ES-I3 (cell line): ENCODE measurements around the gene SSX7.
"Not testable (repeated sequence)": the region's sequence is repeated elsewhere in the genome, so short reads cannot be mapped to it uniquely, and the experiment has no call there.

Source experiments
- H3K36me3 ChIP-seq: 2 replicates; pipeline ENCODE4 v1.6.1; 2013; ENCODE audit warnings: mild to moderate bottlenecking, low read length, control low read depth, moderate library complexity; ENCODE audit not compliant: insufficient read depth
- H3K4me1 ChIP-seq: 2 replicates; pipeline ENCODE4 v1.6.1; 2013; ENCODE audit warnings: mild to moderate bottlenecking, control low read depth, low read length; ENCODE audit not compliant: insufficient read depth
- H3K9ac ChIP-seq: 2 replicates; pipeline ENCODE4 v1.6.1; 2013; ENCODE audit warnings: low read depth, mild to moderate bottlenecking, low read length, moderate library complexity
- H3K9me3 ChIP-seq: 2 replicates; pipeline ENCODE4 v1.6.1; 2013; ENCODE audit warnings: mild to moderate bottlenecking, low read length, moderate library complexity; ENCODE audit not compliant: control insufficient read depth, insufficient read depth

Gene SSX7

GRCh38 chrX:52654800-52655199, at the start of gene SSX7:
Gene SSX7 (minus strand): TSS chrX:52654900. CDS start chrX:52653472, 1,428 bp downstream.
- not testable (repeated sequence) for H3K36me3 ChIP-seq, H3K4me1 ChIP-seq, H3K9ac ChIP-seq, H3K9me3 ChIP-seq

- not testable (repeated sequence) for H3K4me1 ChIP-seq, H3K9ac ChIP-seq, H3K9me3 ChIP-seq, H3K36me3 ChIP-seq
Observed at GRCh38 chrX:52692034-52692433, 37.3 kb upstream of the SSX7 start.

GRCh38 chrX:52662218-52662617, 7.5 kb upstream of the SSX7 start:
- not testable (repeated sequence) for H3K36me3 ChIP-seq, H3K4me1 ChIP-seq, H3K9me3 ChIP-seq, H3K9ac ChIP-seq

GRCh38 chrX:52655475-52655874, 775 bp upstream of the SSX7 start:
- H3K36me3 ChIP-seq, H3K4me1 ChIP-seq, H3K9ac ChIP-seq, H3K9me3 ChIP-seq: not testable (repeated sequence)

- H3K4me1 ChIP-seq, H3K9ac ChIP-seq, H3K9me3 ChIP-seq, H3K36me3 ChIP-seq: not testable (repeated sequence)
Observed at GRCh38 chrX:52650676-52651075, 4.0 kb downstream of the SSX7 start.

GRCh38 chrX:52648956-52649355, 5.7 kb downstream of the SSX7 start:
- H3K4me1 ChIP-seq, H3K9ac ChIP-seq, H3K9me3 ChIP-seq, H3K36me3 ChIP-seq: not testable (repeated sequence)

GRCh38 chrX:52628483-52628882, 26.2 kb downstream of the SSX7 start:
- H3K4me1 ChIP-seq, H3K36me3 ChIP-seq, H3K9me3 ChIP-seq, H3K9ac ChIP-seq: not testable (repeated sequence)

GRCh38 chrX:52620661-52621060, 34.0 kb downstream of the SSX7 start:
- H3K36me3 ChIP-seq, H3K9me3 ChIP-seq, H3K9ac ChIP-seq, H3K4me1 ChIP-seq: not testable (repeated sequence)

- Histone ChIP-seq H3K9ac (no peak overlapping the region), H3K9me3 (no peaks in the 10 kb centered on the region), H3K4me1 (no peaks in the 10 kb centered on the region), H3K36me3 (no peaks in the 10 kb centered on the region)
Observed at GRCh38 chrX:52608961-52609360, 45.7 kb downstream of the SSX7 start.

GRCh38 chrX:52603151-52603550, 51.5 kb downstream of the SSX7 start:
- H3K36me3 ChIP-seq, H3K9me3 ChIP-seq, H3K4me1 ChIP-seq, H3K9ac ChIP-seq: not testable (repeated sequence)

- Histone ChIP-seq H3K9me3 (no peaks in the 10 kb centered on the region), H3K4me1 (no peaks in the 10 kb centered on the region), H3K9ac (no peak overlapping the region), H3K36me3 (no peaks in the 10 kb centered on the region)
Observed at GRCh38 chrX:52598886-52599285, 55.8 kb downstream of the SSX7 start.

GRCh38 chrX:52594658-52595057, 60.0 kb downstream of the SSX7 start:
- Histone ChIP-seq H3K9me3 (no peaks in the 10 kb centered on the region), H3K9ac (no peak overlapping the region), H3K4me1 (no peaks in the 10 kb centered on the region), H3K36me3 (no peaks in the 10 kb centered on the region)
